GM12865 (cell line): ENCODE measurements around the gene URM1.
A peak's percentile ranks its signal among the peaks of the same experiment; 100 is the strongest.
"Not testable (repeated sequence)": the region's sequence is repeated elsewhere in the genome, so short reads cannot be mapped to it uniquely, and the experiment has no call there.

Experiments used
- DNase-seq: peaks from one replicate; pipeline ENCODE4 v3.0.0; 2010; ENCODE audit warnings: low read depth
- H3K4me3 ChIP-seq: 2 replicates; pipeline ENCODE4 v1.5.1; 2011; ENCODE audit warnings: mild to moderate bottlenecking, low read depth, low read length, control low read depth
- TF ChIP-seq, protein P1 (sequence below): IDR thresholded peaks from 2 replicates; pipeline ENCODE4 v1.5.1; 2011; ENCODE audit warnings: low read length, control low read depth, low read depth, inconsistent platforms; ENCODE audit not compliant: insufficient read depth; ENCODE audit errors: missing control alignments

The URM1 gene

DNA sequence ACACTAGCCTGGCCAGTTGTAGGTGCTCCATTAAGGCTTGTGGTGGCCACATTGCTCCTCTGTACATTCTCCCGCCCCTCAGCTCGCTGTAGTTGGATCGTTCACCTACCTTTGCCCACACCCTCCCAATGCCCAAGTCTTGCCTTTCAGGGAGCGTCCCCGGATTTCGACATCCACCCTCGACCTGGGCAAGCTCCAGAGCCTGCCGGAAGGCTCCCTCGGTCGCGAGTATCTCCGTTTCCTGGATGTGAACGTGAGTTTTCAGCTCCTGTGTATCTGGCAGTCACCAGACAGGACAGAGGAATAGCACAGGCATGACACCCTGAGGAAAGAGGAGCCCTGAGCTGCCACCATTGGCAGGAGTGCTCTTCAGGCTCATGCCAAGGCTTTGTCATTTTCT is 45.5 kb upstream of the URM1 start:
- no peak for DNase-seq
- TF ChIP-seq, protein P1, sequence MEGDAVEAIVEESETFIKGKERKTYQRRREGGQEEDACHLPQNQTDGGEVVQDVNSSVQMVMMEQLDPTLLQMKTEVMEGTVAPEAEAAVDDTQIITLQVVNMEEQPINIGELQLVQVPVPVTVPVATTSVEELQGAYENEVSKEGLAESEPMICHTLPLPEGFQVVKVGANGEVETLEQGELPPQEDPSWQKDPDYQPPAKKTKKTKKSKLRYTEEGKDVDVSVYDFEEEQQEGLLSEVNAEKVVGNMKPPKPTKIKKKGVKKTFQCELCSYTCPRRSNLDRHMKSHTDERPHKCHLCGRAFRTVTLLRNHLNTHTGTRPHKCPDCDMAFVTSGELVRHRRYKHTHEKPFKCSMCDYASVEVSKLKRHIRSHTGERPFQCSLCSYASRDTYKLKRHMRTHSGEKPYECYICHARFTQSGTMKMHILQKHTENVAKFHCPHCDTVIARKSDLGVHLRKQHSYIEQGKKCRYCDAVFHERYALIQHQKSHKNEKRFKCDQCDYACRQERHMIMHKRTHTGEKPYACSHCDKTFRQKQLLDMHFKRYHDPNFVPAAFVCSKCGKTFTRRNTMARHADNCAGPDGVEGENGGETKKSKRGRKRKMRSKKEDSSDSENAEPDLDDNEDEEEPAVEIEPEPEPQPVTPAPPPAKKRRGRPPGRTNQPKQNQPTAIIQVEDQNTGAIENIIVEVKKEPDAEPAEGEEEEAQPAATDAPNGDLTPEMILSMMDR, result no peak
- no peak overlapping the region for H3K4me3 ChIP-seq

DNA sequence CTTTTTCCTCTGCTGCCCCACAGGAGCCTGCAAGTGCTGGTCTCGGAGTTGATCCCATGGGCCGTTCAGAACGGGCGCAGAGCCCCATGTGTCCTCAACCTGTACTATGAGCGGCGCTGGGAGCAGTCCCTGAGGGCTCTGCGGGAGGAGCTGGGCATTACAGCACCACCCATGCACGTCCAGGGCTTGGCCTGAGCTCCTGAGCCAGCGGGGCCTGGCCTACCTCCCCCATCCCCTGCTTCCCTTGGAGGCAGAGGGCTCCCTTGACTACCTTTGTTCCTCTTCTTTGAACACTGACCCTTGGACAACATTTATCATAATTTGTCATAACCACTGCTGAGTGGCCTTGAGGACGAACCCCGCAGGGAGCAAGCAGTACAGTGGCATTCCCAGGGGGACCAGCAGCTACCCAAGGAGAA is 37.7 kb upstream of the URM1 start:
- no peak overlapping the region for H3K4me3 ChIP-seq
- no peak for DNase-seq
- TF ChIP-seq, protein P1, result no peak

DNA sequence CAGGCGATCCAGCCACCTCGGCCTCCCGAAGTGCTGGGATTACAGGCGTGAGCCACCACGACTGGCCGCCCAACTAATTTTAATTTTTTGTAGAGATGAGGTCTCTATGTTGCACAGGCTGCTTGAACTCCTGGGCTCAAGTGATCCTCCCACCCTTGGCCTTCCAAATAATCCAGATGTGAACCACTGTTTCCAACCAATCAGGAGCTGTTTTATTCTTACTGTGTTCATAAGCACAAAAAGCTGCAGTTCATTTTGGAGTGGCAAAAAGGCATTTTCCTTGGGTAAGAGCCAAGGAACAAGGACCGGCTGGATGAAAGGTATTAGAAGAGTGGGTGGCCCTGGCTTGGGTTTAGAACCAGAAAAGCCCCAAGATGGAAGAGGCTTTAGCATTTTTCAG is 36.0 kb upstream of the URM1 start:
- H3K4me3 ChIP-seq, result no peak overlapping the region
- DNase-seq, result no peak
- TF ChIP-seq, protein P1, result no peak

DNA sequence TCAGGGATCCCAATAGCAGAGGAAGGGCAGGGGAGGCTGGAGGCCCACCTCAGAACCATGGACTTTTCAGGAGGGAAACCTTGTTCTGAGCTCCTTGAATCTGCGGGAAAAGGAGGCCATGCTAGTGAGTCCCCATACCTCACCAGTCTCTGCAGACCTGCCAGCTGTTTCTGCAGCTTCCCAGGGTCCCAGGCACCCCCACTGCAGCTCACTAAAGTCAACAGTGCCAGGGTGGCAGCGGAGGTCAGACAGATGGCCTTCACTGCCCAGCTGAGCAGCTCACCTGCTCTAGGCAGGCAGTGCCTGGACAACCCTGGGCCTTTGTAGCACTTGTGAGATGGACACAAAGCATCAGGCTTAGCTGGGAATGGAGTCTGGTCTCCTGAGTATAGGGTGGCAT is 35.3 kb upstream of the URM1 start:
- TF ChIP-seq, protein P1, result no peak
- no peak overlapping the region for H3K4me3 ChIP-seq
- DNase-seq, result no peak

DNA sequence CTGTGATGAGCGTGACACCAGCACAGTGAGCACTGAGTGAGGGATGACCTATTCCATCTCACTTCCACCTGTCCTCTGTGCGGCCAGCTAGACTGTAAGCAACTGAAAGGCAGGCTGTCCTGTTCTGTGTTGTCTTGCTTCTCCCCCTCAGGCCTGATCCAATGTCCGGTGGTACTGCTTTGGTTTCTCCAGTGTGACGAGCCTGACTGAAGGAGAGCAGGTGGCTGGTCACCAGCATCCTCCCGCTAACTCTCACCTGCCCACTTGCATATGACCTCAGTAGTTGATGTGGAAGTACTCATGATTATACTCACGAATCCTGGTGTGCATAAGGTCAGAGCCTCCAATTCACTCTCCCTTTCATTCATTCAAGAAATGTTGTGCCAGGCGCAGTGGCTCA is 33.2 kb upstream of the URM1 start:
- DNase-seq, result no peak
- H3K4me3 ChIP-seq, result no peak overlapping the region
- TF ChIP-seq, protein P1, result no peak

DNA sequence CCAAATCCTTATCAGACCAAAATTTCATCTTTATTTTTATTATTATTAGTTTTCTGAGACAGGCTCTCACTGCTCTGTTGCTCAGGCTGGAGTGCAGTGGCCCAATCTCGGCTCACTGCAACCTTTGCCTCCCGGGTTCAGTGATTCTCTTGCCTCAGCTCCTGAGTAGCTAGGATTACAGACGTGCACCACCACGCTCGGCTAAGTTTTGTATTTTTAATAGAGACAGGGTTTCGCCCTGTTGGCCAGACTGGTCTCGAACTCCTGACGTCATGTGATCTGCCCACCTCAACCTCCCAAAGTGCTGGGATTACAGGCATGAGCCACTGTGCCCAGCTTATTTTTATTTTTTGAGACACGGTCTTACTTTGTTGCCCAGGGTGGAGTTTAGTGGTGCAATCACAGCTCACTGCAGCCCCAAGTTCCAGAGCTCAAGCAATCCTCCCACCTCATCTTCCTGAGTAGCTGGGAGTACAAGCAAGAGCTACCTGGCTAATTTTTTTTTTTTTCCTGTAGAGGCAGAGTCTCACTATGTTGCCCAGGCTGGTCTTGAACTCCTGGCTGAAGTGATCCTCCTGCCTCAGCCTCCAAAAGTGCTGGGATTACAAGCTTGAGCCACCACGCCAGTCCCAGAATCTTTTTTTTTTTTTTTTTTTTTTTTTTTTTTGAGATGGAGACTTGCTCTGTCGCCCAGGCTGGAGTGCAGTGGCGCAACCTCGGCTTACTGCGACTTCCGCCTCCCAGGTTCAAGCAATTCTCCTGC is 32.1 kb upstream of the URM1 start:
- not testable (repeated sequence) for H3K4me3 ChIP-seq, DNase-seq

DNA sequence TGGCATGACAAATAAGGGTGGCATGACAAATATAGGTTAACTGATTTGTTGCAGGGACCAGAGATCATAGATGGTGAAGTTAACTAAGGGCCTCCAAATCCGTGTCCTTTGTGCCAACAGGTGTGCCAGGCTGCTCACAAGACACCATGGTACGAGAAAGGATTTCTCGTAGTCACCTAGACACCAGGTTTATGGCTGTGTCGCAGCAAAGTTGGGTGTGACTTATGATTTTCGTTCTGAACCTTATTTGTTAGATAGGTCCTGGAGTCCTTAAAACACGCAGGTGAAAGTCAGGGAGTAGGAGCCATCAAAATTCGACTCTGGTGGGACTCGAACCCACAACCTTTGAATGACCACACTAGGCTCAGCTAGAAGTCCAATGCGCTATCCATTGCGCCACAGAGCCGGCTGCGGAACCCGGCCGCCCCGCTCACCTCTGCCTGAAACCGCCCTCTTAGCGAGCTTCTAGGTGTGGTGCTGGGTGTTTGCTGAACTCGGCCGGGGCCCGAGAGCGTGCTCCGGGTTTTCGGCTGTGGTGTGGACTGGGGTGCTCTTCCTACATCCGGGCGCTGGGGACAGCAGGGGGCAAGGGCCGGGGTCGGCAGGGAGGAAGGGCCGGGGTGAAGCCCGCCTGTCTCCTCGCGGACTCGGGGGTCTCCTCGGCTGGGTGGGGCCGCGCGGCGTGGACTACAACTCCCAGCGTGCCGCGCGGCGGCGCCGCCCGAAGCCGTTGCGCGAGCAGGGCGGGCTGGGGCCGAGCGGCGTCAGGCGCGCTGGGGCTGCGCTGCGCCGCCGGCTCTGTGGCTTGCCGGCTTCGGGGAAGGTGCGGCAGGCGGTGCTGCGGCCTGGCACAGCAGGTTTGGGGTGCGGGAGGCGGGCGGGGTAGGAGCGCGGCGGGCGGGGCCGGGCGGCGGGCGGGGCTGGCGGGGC is 31.1 kb upstream of the URM1 start, which contains the start of gene SLC27A4:
SLC27A4 (plus strand) TSS at position 767 of the 930 bp plus-strand sequence. CDS start 2,606 bp downstream, outside the sequence.
- peak within 1 kb of the TSS; percentile 72 for H3K4me3 ChIP-seq
- DNase-seq, result peak; percentile 91
- TF ChIP-seq, protein P1, result no peak
